NCI-H2227 (cell line): Measurements from ENCODE around the gene PDZD8.
"Not testable (repeated sequence)": the region's sequence is repeated elsewhere in the genome, so short reads cannot be mapped to it uniquely, and the experiment has no call there.

ENCODE experiments used
- DNase-seq: peaks from one replicate; lab custom pipeline; 2025; ENCODE audit not compliant: unreplicated experiment; lab: John Stamatoyannopoulos, UW

PDZD8 gene

GRCh38 chr10:117294039-117294645 is 81.1 kb downstream of the PDZD8 start:
- no peak for DNase-seq

GRCh38 chr10:117290872-117291271 is 84.4 kb downstream of the PDZD8 start:
- not testable (repeated sequence) for DNase-seq

GRCh38 chr10:117284716-117285494 is 90.3 kb downstream of the PDZD8 start:
- DNase-seq: no peak

GRCh38 chr10:117277675-117278074 is 97.6 kb downstream of the PDZD8 start:
- DNase-seq: no peak

GRCh38 chr10:117275121-117275520 is 100.1 kb downstream of the PDZD8 start:
- no peak for DNase-seq

- DNase-seq: no peak
Measured at GRCh38 chr10:117274509-117274908, 100.7 kb downstream of the PDZD8 start.

GRCh38 chr10:117273980-117274379 is 101.3 kb downstream of the PDZD8 start:
- DNase-seq: no peak

- DNase-seq: peak; percentile 60
Measured at GRCh38 chr10:117272195-117273076, 102.8 kb downstream of the PDZD8 start.

GRCh38 chr10:117271427-117271826 is 103.8 kb downstream of the PDZD8 start:
- no peak for DNase-seq

GRCh38 chr10:117268907-117269306 is 106.3 kb downstream of the PDZD8 start:
- no peak for DNase-seq

GRCh38 chr10:117268258-117268657 is 107.0 kb downstream of the PDZD8 start:
- no peak for DNase-seq

- DNase-seq: no peak
Measured at GRCh38 chr10:117266812-117267211, 108.4 kb downstream of the PDZD8 start.

GRCh38 chr10:117266400-117266799 is 108.8 kb downstream of the PDZD8 start:
- no peak for DNase-seq

- no peak for DNase-seq
Measured at GRCh38 chr10:117264782-117265181, 110.5 kb downstream of the PDZD8 start.

- DNase-seq: no peak
Measured at GRCh38 chr10:117262903-117263293, 112.3 kb downstream of the PDZD8 start.

GRCh38 chr10:117262291-117262902 is 112.8 kb downstream of the PDZD8 start:
- no peak for DNase-seq

GRCh38 chr10:117261501-117261900 is 113.7 kb downstream of the PDZD8 start:
- no peak for DNase-seq

GRCh38 chr10:117260084-117260483 is 115.2 kb downstream of the PDZD8 start:
- no peak for DNase-seq

GRCh38 chr10:117259279-117259678 is 116.0 kb downstream of the PDZD8 start:
- no peak for DNase-seq

GRCh38 chr10:117257721-117258120 is 117.5 kb downstream of the PDZD8 start:
- DNase-seq: no peak

GRCh38 chr10:117256910-117257309 is 118.3 kb downstream of the PDZD8 start:
- DNase-seq: no peak
